ENCODE data around the gene EFR3B. TPM values are rescaled to one million over a fixed set of nuclear protein-coding genes. Genes with fewer than 3 reads are reported as not detected.

EFR3B gene
- total and polyA plus RNA-seq, 10 of the 15 experiments (the other 5 are each of a cell fraction or from before 2014, with no cell fraction given) = 0.12 to 3.9 (median 1.8) TPM

GRCh38 chr2:25079050-25079635, 37.3 kb downstream of the EFR3B start (continued):
- TF ChIP-seq EGR1 (IDR thresholded peaks at IDR 0.05; ENCODE audit: borderline replicate concordance in 1 of 2, low read depth in 2 of 2, low read length in 2 of 2) = no peak

GRCh38 chr2:25081237-25081790, 39.4 kb downstream of the EFR3B start:
- ChIA-PET CTCF (interaction anchor here (0.6 kb wide), 1 partner anchor 284 kb away, joined by 3 read pairs; no protein-coding TSS in a partner anchor), RAD21 (ENCODE audit: unreplicated experiment) (no interaction called here), SMC1A (ENCODE audit: uncharacterized antibody, unreplicated experiment) (interaction anchor here (0.6 to 0.9 kb wide), 3 partner anchors 9 to 628 kb away, joined by 3 read pairs; no protein-coding TSS in a partner anchor), POLR2A (no interaction called here)
- Histone ChIP-seq H3K4me2 (ENCODE audit: control insufficient read depth, insufficient read depth) (no peak overlapping the region), H3K79me2 (ENCODE audit: control insufficient read depth, insufficient read depth, low read length) (no peaks in the 10 kb centered on the region), H2AFZ (ENCODE audit: control insufficient read depth, low read depth, low read length) (no peak overlapping the region), H3K4me1 (ENCODE audit: control insufficient read depth, insufficient read depth, low read length) (no peaks in the 10 kb centered on the region), H3K9me3 (replicated peaks; ENCODE audit: control insufficient read depth, insufficient read depth, low read length) (no peaks in the 10 kb centered on the region), H3K36me3 (ENCODE audit: control insufficient read depth in 2 of 2, insufficient read depth in 2 of 2, low read length in 1 of 2) (no peaks in the 10 kb centered on the region), H3K27ac (ENCODE audit: control insufficient read depth, insufficient read depth) (no peak overlapping the region), H4K20me1 (ENCODE audit: control insufficient read depth, insufficient read depth) (no peaks in the 10 kb centered on the region), H3K27me3 (replicated peaks in 1 of 2; ENCODE audit: control insufficient read depth in 2 of 2, insufficient read depth in 2 of 2, low read length in 1 of 2) (0 out of 4 replicates have a peak, but pooled peaks cover 0 to 2% of the 10 kb centered on the region in 2 experiments), H3K4me3 (no peak overlapping the region), H3K9ac (ENCODE audit: control insufficient read depth, insufficient read depth, low read length) (no peak overlapping the region)
- no peak for DNase-seq (ENCODE audit: low read depth, low spot score)
- no TSS peak for BruUV-seq (replicated peaks)
- no peak for ATAC-seq
- intact Hi-C loops (cut with micrococcal nuclease; ENCODE audit: unreplicated experiment) (no loop called here), in situ Hi-C loops (cut with MboI) (no loop called here)
- TF ChIP-seq STAT3 (IDR thresholded peaks at IDR 0.05; ENCODE audit: low read depth, low read length) (no peak), EZH2 (IDR thresholded peaks at IDR 0.05; ENCODE audit: borderline replicate concordance, control insufficient read depth, low read depth, low read length) (no peak), ZNF622 (IDR thresholded peaks at IDR 0.05) (no peak), MYB (IDR thresholded peaks at IDR 0.05; ENCODE audit: borderline replicate concordance, low read depth, low read length) (no peak), SUZ12 (IDR thresholded peaks at IDR 0.05; ENCODE audit: unreplicated experiment) (no peak), NR2F1 (conservative IDR thresholded peaks at IDR 0.05) (no peak), PAX8 (IDR thresholded peaks at IDR 0.05) (no peak), FOS (IDR thresholded peaks at IDR 0.05; ENCODE audit: borderline replicate concordance, extremely low read depth, insufficient read length) (no peak)
- WGBS (ENCODE audit: insufficient coverage, insufficient replicate concordance, low lambda C conversion rate, missing lambda C conversion rate) = 87% methylated on average over 9 of the region's 9 CpGs
- no peak for FAIRE-seq
